Measurements from ENCODE around the gene GCNA. TPM values are rescaled to one million over a fixed set of nuclear protein-coding genes. Genes with fewer than 3 reads are reported as not detected.

The GCNA gene, protein sequence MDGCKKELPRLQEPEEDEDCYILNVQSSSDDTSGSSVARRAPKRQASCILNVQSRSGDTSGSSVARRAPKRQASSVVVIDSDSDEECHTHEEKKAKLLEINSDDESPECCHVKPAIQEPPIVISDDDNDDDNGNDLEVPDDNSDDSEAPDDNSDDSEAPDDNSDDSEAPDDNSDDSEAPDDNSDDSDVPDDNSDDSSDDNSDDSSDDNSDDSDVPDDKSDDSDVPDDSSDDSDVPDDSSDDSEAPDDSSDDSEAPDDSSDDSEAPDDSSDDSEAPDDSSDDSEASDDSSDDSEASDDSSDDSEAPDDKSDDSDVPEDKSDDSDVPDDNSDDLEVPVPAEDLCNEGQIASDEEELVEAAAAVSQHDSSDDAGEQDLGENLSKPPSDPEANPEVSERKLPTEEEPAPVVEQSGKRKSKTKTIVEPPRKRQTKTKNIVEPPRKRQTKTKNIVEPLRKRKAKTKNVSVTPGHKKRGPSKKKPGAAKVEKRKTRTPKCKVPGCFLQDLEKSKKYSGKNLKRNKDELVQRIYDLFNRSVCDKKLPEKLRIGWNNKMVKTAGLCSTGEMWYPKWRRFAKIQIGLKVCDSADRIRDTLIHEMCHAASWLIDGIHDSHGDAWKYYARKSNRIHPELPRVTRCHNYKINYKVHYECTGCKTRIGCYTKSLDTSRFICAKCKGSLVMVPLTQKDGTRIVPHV
- total RNA-seq (1.6 and 5.2 TPM in 2 replicates), polyA plus RNA-seq (0.38 and 1.4 TPM in 2 replicates)

DNA sequence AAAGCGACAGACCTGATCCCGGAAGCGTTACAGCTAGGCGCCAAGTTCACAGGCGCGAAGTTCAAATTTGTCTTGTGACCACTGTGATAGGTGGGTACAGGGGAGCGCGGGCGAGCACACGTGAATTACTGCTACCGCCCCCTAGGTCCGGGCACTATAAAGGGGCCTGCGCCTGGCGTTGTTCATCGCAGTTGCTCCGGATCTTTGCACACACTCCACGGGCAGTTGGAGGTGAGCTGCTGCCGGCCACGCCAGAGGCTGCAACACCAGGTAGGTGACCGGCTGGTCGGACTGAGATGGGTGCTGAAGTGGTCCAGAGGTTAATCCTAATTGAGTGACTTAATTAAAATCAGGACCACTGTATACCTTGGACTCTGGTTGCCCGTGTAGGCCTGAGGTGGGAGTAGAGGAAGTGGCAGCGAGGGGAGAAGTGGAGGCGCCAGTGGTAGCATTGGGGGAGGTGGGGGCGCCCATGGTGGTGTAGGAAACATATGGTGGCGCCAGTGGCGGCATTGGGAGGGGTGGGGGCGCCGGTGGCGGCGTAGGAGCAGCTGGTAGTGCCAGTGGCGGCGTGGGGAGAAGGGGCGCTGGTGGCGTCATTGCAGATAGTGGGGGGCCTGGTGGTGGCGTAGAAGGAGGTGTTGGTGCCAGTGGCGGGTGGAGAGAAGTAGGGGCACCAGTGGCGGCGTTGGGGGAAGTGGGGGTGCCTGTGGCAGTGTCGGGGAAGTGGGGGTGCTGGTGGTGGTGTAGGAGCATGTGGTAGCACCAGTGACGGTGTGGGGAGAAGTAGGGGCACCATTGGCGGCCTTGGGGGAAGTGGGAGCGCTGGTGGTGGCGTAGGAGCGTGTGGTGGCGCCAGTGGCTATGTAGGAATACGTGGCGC, at the start of gene GCNA:
GCNA (plus strand) TSS at position 185 of the 883 bp plus-strand sequence. CDS start 2,385 bp downstream, outside the sequence.
- no peaks in the 10 kb centered on the region for H3K9me3 ChIP-seq (ENCODE audit: low read depth)
- no peak within 1 kb of the TSS for H3K4me3 ChIP-seq
- H3K4me1 ChIP-seq (ENCODE audit: low read depth) = no peaks in the 10 kb centered on the region
- no peaks in the 10 kb centered on the region for H3K27me3 ChIP-seq
- TF ChIP-seq, protein P1, sequence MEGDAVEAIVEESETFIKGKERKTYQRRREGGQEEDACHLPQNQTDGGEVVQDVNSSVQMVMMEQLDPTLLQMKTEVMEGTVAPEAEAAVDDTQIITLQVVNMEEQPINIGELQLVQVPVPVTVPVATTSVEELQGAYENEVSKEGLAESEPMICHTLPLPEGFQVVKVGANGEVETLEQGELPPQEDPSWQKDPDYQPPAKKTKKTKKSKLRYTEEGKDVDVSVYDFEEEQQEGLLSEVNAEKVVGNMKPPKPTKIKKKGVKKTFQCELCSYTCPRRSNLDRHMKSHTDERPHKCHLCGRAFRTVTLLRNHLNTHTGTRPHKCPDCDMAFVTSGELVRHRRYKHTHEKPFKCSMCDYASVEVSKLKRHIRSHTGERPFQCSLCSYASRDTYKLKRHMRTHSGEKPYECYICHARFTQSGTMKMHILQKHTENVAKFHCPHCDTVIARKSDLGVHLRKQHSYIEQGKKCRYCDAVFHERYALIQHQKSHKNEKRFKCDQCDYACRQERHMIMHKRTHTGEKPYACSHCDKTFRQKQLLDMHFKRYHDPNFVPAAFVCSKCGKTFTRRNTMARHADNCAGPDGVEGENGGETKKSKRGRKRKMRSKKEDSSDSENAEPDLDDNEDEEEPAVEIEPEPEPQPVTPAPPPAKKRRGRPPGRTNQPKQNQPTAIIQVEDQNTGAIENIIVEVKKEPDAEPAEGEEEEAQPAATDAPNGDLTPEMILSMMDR (IDR thresholded peaks at IDR 0.05; ENCODE audit: low read depth, low read length) = no peak
- no peak within 1 kb of the TSS for H3K27ac ChIP-seq
- peaks cover 12% of the 10 kb centered on the region for H3K36me3 ChIP-seq
- DNase-seq (ENCODE audit: low read depth in 1 of 2, low spot score in 1 of 2) = no peak

GRCh38 chrX:71532078-71532752, 46.0 kb upstream of the GCNA start:
- TF ChIP-seq, protein P1 (IDR thresholded peaks at IDR 0.05; ENCODE audit: low read depth, low read length) = no peak
- Histone ChIP-seq H3K4me1 (ENCODE audit: low read depth) (peaks cover 4% of the 10 kb centered on the region), H3K27ac (peak overlapping the region; percentile 72), H3K9me3 (ENCODE audit: low read depth) (no peaks in the 10 kb centered on the region), H3K27me3 (no peaks in the 10 kb centered on the region), H3K4me3 (peak overlapping the region; percentile 65), H3K36me3 (no peaks in the 10 kb centered on the region)
- DNase-seq (ENCODE audit: low read depth in 1 of 2, low spot score in 1 of 2) = peak in 1 of 2 donors; percentile 35

- Histone ChIP-seq H3K4me1 (ENCODE audit: low read depth) (peaks cover 4% of the 10 kb centered on the region), H3K9me3 (ENCODE audit: low read depth) (no peaks in the 10 kb centered on the region), H3K27ac (peak within 1 kb of the TSS; percentile 72), H3K27me3 (no peaks in the 10 kb centered on the region), H3K36me3 (no peaks in the 10 kb centered on the region), H3K4me3 (peak within 1 kb of the TSS; percentile 65)
- TF ChIP-seq, protein P1 (IDR thresholded peaks at IDR 0.05; ENCODE audit: low read depth, low read length) = no peak
- peak; percentile 94 to 98 for DNase-seq (ENCODE audit: low read depth in 1 of 2, low spot score in 1 of 2)
These were observed 45.3 kb upstream of the GCNA start, which contains the start of gene OGT for GRCh38 chrX:71532753-71533425. OGT (plus strand) TSS chrX:71533104; CDS start chrX:71533300, 196 bp downstream.

GRCh38 chrX:71533516-71533850, 44.8 kb upstream of the GCNA start:
- peak overlapping the region; percentile 56 for H3K27ac ChIP-seq
- H3K4me1 ChIP-seq (ENCODE audit: low read depth) = peaks cover 4% of the 10 kb centered on the region
- H3K4me3 ChIP-seq = peak overlapping the region; percentile 65
- peak in 1 of 2 donors; percentile 9 for DNase-seq (ENCODE audit: low read depth in 1 of 2, low spot score in 1 of 2)
- peaks cover 3% of the 10 kb centered on the region for H3K36me3 ChIP-seq
- no peaks in the 10 kb centered on the region for H3K9me3 ChIP-seq (ENCODE audit: low read depth)
- no peaks in the 10 kb centered on the region for H3K27me3 ChIP-seq
- TF ChIP-seq, protein P1 (IDR thresholded peaks at IDR 0.05; ENCODE audit: low read depth, low read length) = no peak
